Endodermal cell (in vitro differentiated cells): ENCODE results near the gene RHOT1. TPM values are rescaled to one million over a fixed set of nuclear protein-coding genes. Genes with fewer than 3 reads are reported as not detected.

ENCODE experiments used
- DNase-seq: peaks from one replicate; pipeline ENCODE4 v3.0.0-alpha.2; 2017
- H3K27ac ChIP-seq: 2 replicates; pipeline ENCODE4 v1.5.1; 2013; ENCODE audit warnings: mild to moderate bottlenecking, low read depth, low read length, moderate library complexity
- H3K27me3 ChIP-seq: 2 replicates; pipeline ENCODE4 v1.6.1; 2013; ENCODE audit warnings: mild to moderate bottlenecking, low read length, moderate library complexity; ENCODE audit not compliant: insufficient read depth, control insufficient read depth, poor library complexity, severe bottlenecking
- H3K36me3 ChIP-seq: 2 replicates; pipeline ENCODE4 v1.7.0; 2013; ENCODE audit warnings: mild to moderate bottlenecking, low read length, moderate library complexity; ENCODE audit not compliant: control insufficient read depth, insufficient read depth
- H3K4me1 ChIP-seq: one replicate; pipeline ENCODE4 v1.7.0; 2013; ENCODE audit warnings: low read length; ENCODE audit not compliant: control insufficient read depth, insufficient read depth
- H3K4me3 ChIP-seq: 2 replicates; pipeline ENCODE4 v1.5.1; 2013; ENCODE audit warnings: mild to moderate bottlenecking, low read length, moderate library complexity
- H3K9ac ChIP-seq: 2 replicates; pipeline ENCODE4 v1.6.1; 2013; ENCODE audit warnings: mild to moderate bottlenecking, low read length, moderate library complexity; ENCODE audit not compliant: poor library complexity, severe bottlenecking; ENCODE audit errors: extremely low read depth
- H3K9me3 ChIP-seq: 2 replicates; pipeline ENCODE4 v1.6.1; 2013; ENCODE audit warnings: mild to moderate bottlenecking, low read length, moderate library complexity; ENCODE audit not compliant: control insufficient read depth
- H3K27ac Mint-ChIP-seq: 2 replicates; pipeline ENCODE4 v1.8.0; 2020; ENCODE audit warnings: mixed read lengths
- H3K27me3 Mint-ChIP-seq: 2 replicates; pipeline ENCODE4 v1.8.0; 2021; ENCODE audit warnings: mild to moderate bottlenecking, mixed read lengths; ENCODE audit not compliant: insufficient read depth
- H3K36me3 Mint-ChIP-seq: 2 replicates; pipeline ENCODE4 v1.8.0; 2020; ENCODE audit warnings: low read depth, mixed read lengths
- H3K4me1 Mint-ChIP-seq: 2 replicates; pipeline ENCODE4 v1.8.0; 2020; ENCODE audit warnings: mixed read lengths
- H3K4me3 Mint-ChIP-seq: 2 replicates; pipeline ENCODE4 v1.8.0; 2020; ENCODE audit warnings: mild to moderate bottlenecking, moderate library complexity, mixed read lengths
- H3K9me3 Mint-ChIP-seq: 2 replicates; pipeline ENCODE4 v1.8.0; 2020; ENCODE audit warnings: mild to moderate bottlenecking, mixed read lengths
- CTCF ChIP-seq: fragments of 200-600 bp; sonication (generic); conservative IDR thresholded peaks from 2 replicates; pipeline ENCODE4 v1.5.0; 2021; ENCODE audit warnings: antibody characterized with exemption, mild to moderate bottlenecking
- WGBS, 2 experiments: methylation state at CpG; one replicate each; pipeline versions ENCODE4 v1.1.5 to v1.1.7; 2013; ENCODE audit warnings: missing lambda C conversion rate in 2 of 2, mixed read lengths in 1 of 2; ENCODE audit not compliant: insufficient coverage in 1 of 2, insufficient read length in 1 of 2; 5-methylcytosine and 5-hydroxymethylcytosine counted together
- total RNA-seq, 2 donors: library from RNA; stranded (reverse); fragmentation: NEBNext Ultra II Directional in 1 of 2; extraction: Animal tissue kit (Norgen Biotek cat#: 25700) in 1 of 2; gene quantifications; 2 replicates in 1 of 2; 3 replicates in 1 of 2; pipeline ENCODE4 v1.2.1, GENCODE V29; 2021

Gene RHOT1
- total RNA-seq, 2 donors from 2014 or later, result 30.0 to 35.7 TPM

GRCh38 chr17:32253117-32253611 lies 110.9 kb downstream of the RHOT1 start:
- Histone ChIP-seq H3K9me3 (no peaks in the 10 kb centered on the region), H3K4me1 (no peaks in the 10 kb centered on the region), H3K9ac (no peak overlapping the region), H3K36me3 (no peaks in the 10 kb centered on the region), H3K27me3 (no peaks in the 10 kb centered on the region), H3K27ac (no peak overlapping the region), H3K4me3 (no peak overlapping the region)
- Mint-ChIP-seq H3K9me3 (no peaks in the 10 kb centered on the region), H3K27me3 (peaks cover 1% of the 10 kb centered on the region), H3K27ac (no peak overlapping the region), H3K36me3 (no peaks in the 10 kb centered on the region), H3K4me3 (no peak overlapping the region), H3K4me1 (peaks cover 3% of the 10 kb centered on the region)
- WGBS, 2 experiments, result 68 to 75% methylated on average over 11 to 12 of the region's 12 CpGs
- peak; percentile 98 for TF ChIP-seq CTCF
- peak; percentile 98 for DNase-seq

- H3K9me3 ChIP-seq, result no peaks in the 10 kb centered on the region
- H3K36me3 Mint-ChIP-seq, result no peaks in the 10 kb centered on the region
- H3K36me3 ChIP-seq, result no peaks in the 10 kb centered on the region
- TF ChIP-seq CTCF, result no peak
- no peak for DNase-seq
- H3K27ac ChIP-seq, result no peak overlapping the region
- H3K4me3 Mint-ChIP-seq, result no peak overlapping the region
- H3K9ac ChIP-seq, result no peak overlapping the region
- no peak overlapping the region for H3K4me3 ChIP-seq
- no peaks in the 10 kb centered on the region for H3K4me1 ChIP-seq
- no peaks in the 10 kb centered on the region for H3K9me3 Mint-ChIP-seq
- peaks cover 6% of the 10 kb centered on the region for H3K27me3 ChIP-seq
- no peak overlapping the region for H3K27ac Mint-ChIP-seq
- peaks cover 10% of the 10 kb centered on the region for H3K27me3 Mint-ChIP-seq
- WGBS, 2 experiments, result 90 to 97% methylated on average over 5 to 9 of the region's 9 CpGs
- H3K4me1 Mint-ChIP-seq, result peaks cover 8% of the 10 kb centered on the region
Observed at GRCh38 chr17:32256012-32256700, 113.9 kb downstream of the RHOT1 start.

- H3K36me3 Mint-ChIP-seq, result no peaks in the 10 kb centered on the region
- Histone ChIP-seq H3K36me3 (no peaks in the 10 kb centered on the region), H3K4me3 (no peak overlapping the region), H3K27me3 (peaks cover 8% of the 10 kb centered on the region), H3K4me1 (no peaks in the 10 kb centered on the region), H3K9ac (no peak overlapping the region), H3K27ac (no peak overlapping the region), H3K9me3 (no peaks in the 10 kb centered on the region)
- TF ChIP-seq CTCF, result no peak
- H3K4me3 Mint-ChIP-seq, result no peak overlapping the region
- peaks cover 15% of the 10 kb centered on the region for H3K27me3 Mint-ChIP-seq
- H3K9me3 Mint-ChIP-seq, result no peaks in the 10 kb centered on the region
- no peak overlapping the region for H3K27ac Mint-ChIP-seq
- no peak for DNase-seq
- WGBS, 2 experiments, result 90% methylated on average over 6 to 9 of the region's 9 CpGs
- peaks cover 8% of the 10 kb centered on the region for H3K4me1 Mint-ChIP-seq
Observed at GRCh38 chr17:32256701-32257019, 114.4 kb downstream of the RHOT1 start.
